ENCODE results near the gene CABLES2.
"Not testable (repeated sequence)": the region's sequence is repeated elsewhere in the genome, so short reads cannot be mapped to it uniquely, and the experiment has no call there.

CABLES2 gene

GRCh38 chr20:62433658-62434497 lies 26.8 kb upstream of the CABLES2 start:
- DNase-seq, result no peak

GRCh38 chr20:62430866-62431447 lies 23.9 kb upstream of the CABLES2 start:
- DNase-seq, result peak in 1 of 3 experiments; percentile 43

GRCh38 chr20:62430311-62430853 lies 23.3 kb upstream of the CABLES2 start:
- no peak for DNase-seq

- no peak for DNase-seq
Observed at GRCh38 chr20:62429455-62430310, 22.6 kb upstream of the CABLES2 start.

- no peak for DNase-seq
Observed at GRCh38 chr20:62428396-62429295, 21.6 kb upstream of the CABLES2 start.

GRCh38 chr20:62428002-62428372 lies 20.9 kb upstream of the CABLES2 start:
- DNase-seq, result no peak

- peak in 2 of 3 experiments; percentile 83 to 94 for DNase-seq
Observed at GRCh38 chr20:62427172-62428001, 20.3 kb upstream of the CABLES2 start, which contains the start of gene RBBP8NL. TSS of gene RBBP8NL (minus strand) at chr20:62427539. CDS start at chr20:62419647, 7,892 bp downstream.

GRCh38 chr20:62426699-62427131 lies 19.6 kb upstream of the CABLES2 start:
- DNase-seq, result peak; percentile 43 to 75 (median 57)

- not testable (repeated sequence) for DNase-seq
Observed at GRCh38 chr20:62426059-62426348, 18.9 kb upstream of the CABLES2 start.

GRCh38 chr20:62425281-62426058 lies 18.4 kb upstream of the CABLES2 start:
- DNase-seq, result no peak

GRCh38 chr20:62424249-62425107 lies 17.4 kb upstream of the CABLES2 start:
- no peak for DNase-seq

- no peak for DNase-seq
Observed at GRCh38 chr20:62423326-62423706, 16.2 kb upstream of the CABLES2 start.

- DNase-seq, result no peak
Observed at GRCh38 chr20:62422636-62423325, 15.7 kb upstream of the CABLES2 start.

GRCh38 chr20:62421716-62421990 lies 14.6 kb upstream of the CABLES2 start:
- no peak for DNase-seq

- DNase-seq, result no peak
Observed at GRCh38 chr20:62420846-62421715, 14.0 kb upstream of the CABLES2 start.

- no peak for DNase-seq
Observed at GRCh38 chr20:62419759-62420158, 12.7 kb upstream of the CABLES2 start.

- no peak for DNase-seq
Observed at GRCh38 chr20:62418709-62419487, 11.8 kb upstream of the CABLES2 start.
